Subcutaneous adipose tissue (tissue), 4 donors: ENCODE results near the gene GDF15. TPM values are rescaled to one million over a fixed set of nuclear protein-coding genes. Genes with fewer than 3 reads are reported as not detected.

Experiments
- total RNA-seq, 4 donors: library from RNA; depleted of rRNA; stranded (reverse); fragments of >200 nt; gene quantifications; one replicate each; pipeline ENCODE4 v1.1.0, GENCODE V29; 2016
- TF ChIP-seq, protein P1 (sequence below): fragments of 450-650 bp; IDR thresholded peaks from one replicate; pipeline ENCODE4 v1.5.1; 2016; ENCODE audit warnings: low read depth, mild to moderate bottlenecking, control low read depth, antibody characterized with exemption, moderate library complexity

GDF15 gene, protein sequence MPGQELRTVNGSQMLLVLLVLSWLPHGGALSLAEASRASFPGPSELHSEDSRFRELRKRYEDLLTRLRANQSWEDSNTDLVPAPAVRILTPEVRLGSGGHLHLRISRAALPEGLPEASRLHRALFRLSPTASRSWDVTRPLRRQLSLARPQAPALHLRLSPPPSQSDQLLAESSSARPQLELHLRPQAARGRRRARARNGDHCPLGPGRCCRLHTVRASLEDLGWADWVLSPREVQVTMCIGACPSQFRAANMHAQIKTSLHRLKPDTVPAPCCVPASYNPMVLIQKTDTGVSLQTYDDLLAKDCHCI
- 10 to 100 TPM in 2 of 4 donors, 1 to 10 TPM in 2; 1.7 to 20.6 (median 8.4) TPM for total RNA-seq

DNA sequence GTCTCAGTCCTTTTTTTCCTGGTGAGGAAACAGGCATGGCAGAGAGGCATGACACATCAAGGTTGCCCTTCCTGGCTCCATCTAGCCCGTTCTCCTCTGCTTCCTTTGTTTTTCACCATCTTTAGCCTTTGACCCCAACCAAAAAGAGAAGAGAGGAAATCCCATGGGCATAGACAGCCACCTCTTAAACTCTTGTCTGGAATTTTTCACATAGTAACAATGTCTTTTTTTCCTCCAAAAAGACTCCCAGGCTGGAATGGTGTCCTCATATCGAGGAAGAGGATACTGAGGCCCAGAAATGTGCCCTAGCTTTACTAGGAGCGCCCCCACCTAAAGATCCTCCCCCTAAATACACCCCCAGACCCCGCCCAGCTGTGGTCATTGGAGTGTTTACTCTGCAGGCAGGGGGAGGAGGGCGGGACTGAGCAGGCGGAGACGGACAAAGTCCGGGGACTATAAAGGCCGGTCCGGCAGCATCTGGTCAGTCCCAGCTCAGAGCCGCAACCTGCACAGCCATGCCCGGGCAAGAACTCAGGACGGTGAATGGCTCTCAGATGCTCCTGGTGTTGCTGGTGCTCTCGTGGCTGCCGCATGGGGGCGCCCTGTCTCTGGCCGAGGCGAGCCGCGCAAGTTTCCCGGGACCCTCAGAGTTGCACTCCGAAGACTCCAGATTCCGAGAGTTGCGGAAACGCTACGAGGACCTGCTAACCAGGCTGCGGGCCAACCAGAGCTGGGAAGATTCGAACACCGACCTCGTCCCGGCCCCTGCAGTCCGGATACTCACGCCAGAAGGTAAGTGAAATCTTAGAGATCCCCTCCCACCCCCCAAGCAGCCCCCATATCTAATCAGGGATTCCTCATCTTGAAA lies at the start of gene GDF15:
Gene GDF15 (plus strand): TSS at position 484 of the 868 bp plus-strand sequence. CDS start 32 bp downstream, at position 516.
- TF ChIP-seq, protein P1, sequence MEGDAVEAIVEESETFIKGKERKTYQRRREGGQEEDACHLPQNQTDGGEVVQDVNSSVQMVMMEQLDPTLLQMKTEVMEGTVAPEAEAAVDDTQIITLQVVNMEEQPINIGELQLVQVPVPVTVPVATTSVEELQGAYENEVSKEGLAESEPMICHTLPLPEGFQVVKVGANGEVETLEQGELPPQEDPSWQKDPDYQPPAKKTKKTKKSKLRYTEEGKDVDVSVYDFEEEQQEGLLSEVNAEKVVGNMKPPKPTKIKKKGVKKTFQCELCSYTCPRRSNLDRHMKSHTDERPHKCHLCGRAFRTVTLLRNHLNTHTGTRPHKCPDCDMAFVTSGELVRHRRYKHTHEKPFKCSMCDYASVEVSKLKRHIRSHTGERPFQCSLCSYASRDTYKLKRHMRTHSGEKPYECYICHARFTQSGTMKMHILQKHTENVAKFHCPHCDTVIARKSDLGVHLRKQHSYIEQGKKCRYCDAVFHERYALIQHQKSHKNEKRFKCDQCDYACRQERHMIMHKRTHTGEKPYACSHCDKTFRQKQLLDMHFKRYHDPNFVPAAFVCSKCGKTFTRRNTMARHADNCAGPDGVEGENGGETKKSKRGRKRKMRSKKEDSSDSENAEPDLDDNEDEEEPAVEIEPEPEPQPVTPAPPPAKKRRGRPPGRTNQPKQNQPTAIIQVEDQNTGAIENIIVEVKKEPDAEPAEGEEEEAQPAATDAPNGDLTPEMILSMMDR, result no peak

DNA sequence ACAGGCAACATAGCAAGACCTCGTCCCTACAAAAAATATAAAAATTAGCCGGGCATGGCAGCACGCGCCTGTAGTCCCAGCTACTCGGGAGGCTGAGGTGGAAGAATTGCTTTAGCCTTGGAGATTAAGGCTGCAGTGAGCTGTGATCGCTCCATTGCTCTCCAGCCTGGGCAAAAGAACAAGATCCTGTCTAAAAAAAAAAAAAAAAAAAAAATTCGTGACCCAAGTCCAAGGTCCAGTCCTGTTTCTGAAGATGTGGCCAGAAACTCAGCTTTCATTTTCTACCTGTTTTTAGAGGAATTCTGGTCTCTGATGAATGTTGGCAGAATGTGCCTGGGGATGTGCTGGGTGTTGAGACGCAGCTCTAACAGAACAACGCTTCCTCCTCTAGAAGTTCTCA lies 47.4 kb upstream of the GDF15 start:
- TF ChIP-seq, protein P1, result no peak

DNA sequence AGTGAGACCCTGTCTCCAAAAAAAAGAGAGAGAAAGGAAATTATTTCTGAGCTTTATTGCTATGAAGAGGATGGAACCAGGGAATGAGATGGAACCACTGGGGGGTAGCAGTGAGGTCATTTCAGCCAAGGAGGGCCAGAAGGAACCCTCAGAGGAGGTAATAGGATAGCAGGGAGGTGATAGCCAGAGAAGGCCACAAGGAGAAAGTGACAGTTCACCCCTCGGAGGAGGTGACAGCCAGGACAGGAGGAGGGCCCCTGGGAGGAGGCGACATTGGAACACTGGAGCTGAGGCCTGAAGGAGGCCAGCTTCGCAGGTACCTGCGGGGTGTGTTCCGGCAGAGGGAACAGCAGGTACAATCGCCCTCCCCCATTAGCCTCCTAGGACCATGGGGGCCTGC lies 46.2 kb upstream of the GDF15 start:
- TF ChIP-seq, protein P1, result no peak

DNA sequence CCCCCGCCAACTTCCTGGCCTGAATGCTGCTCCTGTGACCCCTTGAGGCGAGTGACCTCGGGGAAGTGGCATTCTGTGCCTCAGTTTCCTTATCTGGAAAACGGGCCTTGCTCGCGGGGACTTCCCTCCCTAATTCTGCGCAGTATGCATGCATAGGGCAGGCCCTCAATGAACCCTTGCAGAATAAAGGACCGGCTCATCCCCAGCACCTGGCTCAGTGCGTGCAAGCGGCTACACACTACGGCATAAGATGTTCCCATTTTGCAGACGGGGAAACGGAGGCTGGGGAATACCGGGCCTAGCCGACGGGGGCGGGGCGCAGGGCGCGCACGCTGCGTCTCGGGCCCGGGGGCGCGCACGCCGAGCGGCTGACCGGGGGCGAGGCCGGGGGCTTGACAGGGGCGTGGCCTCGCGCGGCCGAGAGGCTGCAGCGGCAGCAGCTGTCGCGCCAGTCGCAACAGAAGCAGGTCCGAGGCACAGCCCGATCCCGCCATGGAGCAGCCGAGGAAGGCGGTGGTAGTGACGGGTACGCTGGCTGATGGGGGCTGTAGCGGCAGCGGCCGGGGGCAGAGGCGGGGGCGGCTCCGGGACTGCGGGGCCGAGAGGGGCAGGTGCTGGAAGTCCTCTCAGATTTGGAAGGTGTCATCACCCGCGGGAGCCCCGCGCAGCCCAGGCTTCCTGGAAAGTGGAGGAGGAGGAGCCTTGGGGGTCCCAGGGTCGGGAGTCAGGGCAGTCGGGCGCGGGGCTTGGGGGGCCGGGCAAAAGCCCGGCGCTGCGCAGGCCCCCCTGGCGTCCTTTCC lies 45.6 kb upstream of the GDF15 start, which contains the start of gene PGPEP1:
Gene PGPEP1 (plus strand): TSS at position 409 of the 800 bp plus-strand sequence. CDS start 84 bp downstream, at position 493.
- TF ChIP-seq, protein P1, result no peak

DNA sequence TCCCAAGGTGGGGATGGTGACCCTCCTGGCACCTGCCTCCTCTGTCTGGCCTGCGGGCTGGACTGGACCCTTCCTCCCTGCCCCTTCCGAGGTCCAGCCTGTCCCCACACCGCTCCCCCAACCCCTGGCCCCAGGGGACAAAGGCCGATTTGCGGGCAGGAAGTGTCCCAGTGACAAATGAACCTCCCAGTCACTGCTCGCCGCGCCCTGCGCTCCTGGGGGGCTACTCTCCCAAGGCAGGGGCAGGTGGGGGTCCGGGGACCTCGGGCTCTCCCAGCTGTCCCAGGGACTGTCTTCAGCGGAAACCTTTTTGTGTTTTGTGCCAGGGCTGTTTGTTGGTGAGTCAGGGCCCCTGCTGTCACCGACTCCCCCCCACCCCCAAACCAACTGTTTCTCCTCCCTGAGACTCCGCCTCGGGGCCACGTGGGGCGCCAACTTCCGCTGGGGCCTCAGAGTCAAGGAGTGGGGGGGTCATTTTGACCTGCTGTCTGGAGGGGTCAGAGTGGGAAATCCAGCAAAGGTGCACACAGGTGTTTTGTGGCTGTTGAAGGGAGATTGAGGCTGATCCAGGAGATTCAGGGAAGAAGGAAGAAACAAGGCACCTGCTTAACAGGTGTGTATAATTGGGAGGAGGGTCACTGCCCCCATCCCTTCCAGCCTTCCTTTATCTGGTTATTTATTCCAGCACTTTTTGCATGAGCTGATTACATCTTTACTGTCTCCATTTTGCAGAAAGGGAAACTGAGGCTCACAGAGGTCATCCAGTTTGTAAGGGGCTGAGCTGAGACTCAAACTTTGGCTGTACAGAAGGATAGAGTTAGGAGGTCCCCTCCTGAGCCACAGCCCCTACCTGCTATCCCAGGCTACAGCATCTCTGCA lies 44.7 kb upstream of the GDF15 start:
- TF ChIP-seq, protein P1, result no peak

DNA sequence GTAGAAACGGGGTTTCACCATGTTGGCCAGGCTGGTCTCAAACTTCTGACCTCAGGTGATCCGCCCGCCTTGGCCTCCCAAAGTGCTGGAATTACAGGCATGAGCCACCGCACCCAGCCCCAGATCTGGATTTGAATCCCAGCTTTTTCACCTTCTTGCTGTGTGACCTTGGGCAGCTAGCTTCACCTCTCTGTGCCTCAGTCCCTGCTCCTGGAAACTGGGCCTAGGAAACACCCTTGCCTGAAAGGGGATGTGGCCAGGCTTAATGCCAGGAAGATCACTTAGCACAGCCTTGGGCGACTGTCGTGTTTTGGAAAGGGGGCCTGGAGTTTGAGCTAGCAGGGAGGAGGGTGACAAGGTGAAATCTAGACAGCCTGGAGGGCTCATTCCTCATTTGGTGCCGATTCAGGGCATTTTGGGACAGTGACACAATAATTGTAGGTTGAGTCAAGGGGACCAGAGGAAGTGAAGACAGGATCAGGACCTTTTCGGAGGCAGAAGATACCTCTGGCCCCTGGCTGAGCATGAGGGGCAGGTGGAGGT lies 43.8 kb upstream of the GDF15 start:
- TF ChIP-seq, protein P1, result no peak
